ENCODE data around the gene PHACTR1. TPM values are rescaled to one million over a fixed set of nuclear protein-coding genes. Genes with fewer than 3 reads are reported as not detected.

PHACTR1 gene
- total and polyA plus RNA-seq, 9 of the 15 experiments (the other 6 are each of a cell fraction or from before 2014, with no cell fraction given) = 11.5 to 32.6 (median 22.0) TPM

DNA sequence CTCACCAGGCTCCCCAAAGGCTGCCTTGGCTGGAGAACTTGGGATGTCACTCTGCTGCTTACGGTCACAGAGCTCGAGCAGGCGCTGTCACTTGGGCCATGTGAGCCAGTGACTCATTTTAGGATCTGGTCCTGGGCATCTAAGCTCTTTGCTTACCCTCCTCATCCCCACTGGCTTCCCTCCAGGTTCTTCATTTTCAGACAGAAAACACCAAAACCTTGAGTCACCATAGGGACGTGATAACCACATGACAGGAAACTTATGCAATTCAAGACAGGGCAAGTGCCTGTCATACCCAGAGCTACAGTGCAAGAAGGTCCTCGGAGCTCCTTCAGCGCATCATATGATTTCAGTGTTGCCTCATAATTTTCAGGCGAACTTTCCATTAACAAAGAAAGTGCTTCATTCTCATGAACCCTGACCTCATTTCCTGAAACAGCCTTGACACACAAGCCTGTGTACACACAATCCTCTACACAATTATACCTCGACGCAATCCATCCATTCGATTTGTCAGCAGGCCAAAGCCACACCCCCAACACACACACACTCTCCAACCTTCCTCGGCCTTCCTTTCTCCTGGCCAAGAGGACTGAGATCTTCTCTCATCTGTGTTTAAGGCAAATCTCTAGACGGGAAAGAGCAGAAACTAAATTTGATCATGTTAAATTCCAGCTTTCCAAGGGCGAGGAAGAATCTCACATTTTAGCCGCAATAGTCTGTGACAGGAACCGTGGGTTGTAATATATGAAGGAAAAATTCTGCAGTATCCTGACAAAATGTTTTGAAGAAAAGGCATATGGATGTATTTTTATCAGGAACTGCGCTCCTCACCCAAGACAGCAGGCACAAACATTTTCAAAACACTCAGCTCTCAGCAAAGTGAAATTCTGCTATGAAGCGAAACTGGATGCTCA lies 586.4 kb downstream of the PHACTR1 start (continued):
- TF ChIP-seq, protein P1, sequence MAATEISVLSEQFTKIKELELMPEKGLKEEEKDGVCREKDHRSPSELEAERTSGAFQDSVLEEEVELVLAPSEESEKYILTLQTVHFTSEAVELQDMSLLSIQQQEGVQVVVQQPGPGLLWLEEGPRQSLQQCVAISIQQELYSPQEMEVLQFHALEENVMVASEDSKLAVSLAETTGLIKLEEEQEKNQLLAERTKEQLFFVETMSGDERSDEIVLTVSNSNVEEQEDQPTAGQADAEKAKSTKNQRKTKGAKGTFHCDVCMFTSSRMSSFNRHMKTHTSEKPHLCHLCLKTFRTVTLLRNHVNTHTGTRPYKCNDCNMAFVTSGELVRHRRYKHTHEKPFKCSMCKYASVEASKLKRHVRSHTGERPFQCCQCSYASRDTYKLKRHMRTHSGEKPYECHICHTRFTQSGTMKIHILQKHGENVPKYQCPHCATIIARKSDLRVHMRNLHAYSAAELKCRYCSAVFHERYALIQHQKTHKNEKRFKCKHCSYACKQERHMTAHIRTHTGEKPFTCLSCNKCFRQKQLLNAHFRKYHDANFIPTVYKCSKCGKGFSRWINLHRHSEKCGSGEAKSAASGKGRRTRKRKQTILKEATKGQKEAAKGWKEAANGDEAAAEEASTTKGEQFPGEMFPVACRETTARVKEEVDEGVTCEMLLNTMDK (IDR thresholded peaks at IDR 0.05; ENCODE audit: borderline replicate concordance, insufficient read depth, low read depth, low read length, poor library complexity, severe bottlenecking) = no peak
- TF ChIP-seq, protein P2, sequence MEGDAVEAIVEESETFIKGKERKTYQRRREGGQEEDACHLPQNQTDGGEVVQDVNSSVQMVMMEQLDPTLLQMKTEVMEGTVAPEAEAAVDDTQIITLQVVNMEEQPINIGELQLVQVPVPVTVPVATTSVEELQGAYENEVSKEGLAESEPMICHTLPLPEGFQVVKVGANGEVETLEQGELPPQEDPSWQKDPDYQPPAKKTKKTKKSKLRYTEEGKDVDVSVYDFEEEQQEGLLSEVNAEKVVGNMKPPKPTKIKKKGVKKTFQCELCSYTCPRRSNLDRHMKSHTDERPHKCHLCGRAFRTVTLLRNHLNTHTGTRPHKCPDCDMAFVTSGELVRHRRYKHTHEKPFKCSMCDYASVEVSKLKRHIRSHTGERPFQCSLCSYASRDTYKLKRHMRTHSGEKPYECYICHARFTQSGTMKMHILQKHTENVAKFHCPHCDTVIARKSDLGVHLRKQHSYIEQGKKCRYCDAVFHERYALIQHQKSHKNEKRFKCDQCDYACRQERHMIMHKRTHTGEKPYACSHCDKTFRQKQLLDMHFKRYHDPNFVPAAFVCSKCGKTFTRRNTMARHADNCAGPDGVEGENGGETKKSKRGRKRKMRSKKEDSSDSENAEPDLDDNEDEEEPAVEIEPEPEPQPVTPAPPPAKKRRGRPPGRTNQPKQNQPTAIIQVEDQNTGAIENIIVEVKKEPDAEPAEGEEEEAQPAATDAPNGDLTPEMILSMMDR (IDR thresholded peaks at IDR 0.05 in 2 of 3, conservative IDR thresholded peaks at IDR 0.05 in 1 of 3; ENCODE audit: insufficient read depth in 2 of 3, low read depth in 1 of 3, low read length in 3 of 3) = no peak
- no peak for TF ChIP-seq KLF13 (tag; IDR thresholded peaks at IDR 0.05; ENCODE audit: borderline replicate concordance, low read depth)
- TF ChIP-seq PHF21A (IDR thresholded peaks at IDR 0.05; ENCODE audit: borderline replicate concordance, low read depth) = no peak
- TF ChIP-seq POLR2H (tag; IDR thresholded peaks at IDR 0.05; ENCODE audit: low read depth) = peak; percentile 11; the same call in 1 of the 2 replicates
- TF ChIP-seq TCF3 (CRISPR knock-in tag; IDR thresholded peaks at IDR 0.05) = peak; percentile 54
- TF ChIP-seq GABPB1 (CRISPR knock-in tag; IDR thresholded peaks at IDR 0.05) = peak; percentile 46; the same call in 1 of the 2 replicates
- no peak for TF ChIP-seq ZNF384 (IDR thresholded peaks at IDR 0.05; ENCODE audit: low read depth, low read length)
- TF ChIP-seq ZNF436 (CRISPR knock-in tag; IDR thresholded peaks at IDR 0.05) = no peak
- TF ChIP-seq HNRNPLL (IDR thresholded peaks at IDR 0.05; ENCODE audit: low read depth, low read length, poor library complexity, severe bottlenecking) = no peak
- TF ChIP-seq, protein P3, sequence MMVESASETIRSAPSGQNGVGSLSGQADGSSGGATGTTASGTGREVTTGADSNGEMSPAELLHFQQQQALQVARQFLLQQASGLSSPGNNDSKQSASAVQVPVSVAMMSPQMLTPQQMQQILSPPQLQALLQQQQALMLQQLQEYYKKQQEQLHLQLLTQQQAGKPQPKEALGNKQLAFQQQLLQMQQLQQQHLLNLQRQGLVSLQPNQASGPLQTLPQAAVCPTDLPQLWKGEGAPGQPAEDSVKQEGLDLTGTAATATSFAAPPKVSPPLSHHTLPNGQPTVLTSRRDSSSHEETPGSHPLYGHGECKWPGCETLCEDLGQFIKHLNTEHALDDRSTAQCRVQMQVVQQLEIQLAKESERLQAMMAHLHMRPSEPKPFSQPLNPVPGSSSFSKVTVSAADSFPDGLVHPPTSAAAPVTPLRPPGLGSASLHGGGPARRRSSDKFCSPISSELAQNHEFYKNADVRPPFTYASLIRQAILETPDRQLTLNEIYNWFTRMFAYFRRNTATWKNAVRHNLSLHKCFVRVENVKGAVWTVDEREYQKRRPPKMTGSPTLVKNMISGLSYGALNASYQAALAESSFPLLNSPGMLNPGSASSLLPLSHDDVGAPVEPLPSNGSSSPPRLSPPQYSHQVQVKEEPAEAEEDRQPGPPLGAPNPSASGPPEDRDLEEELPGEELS (CRISPR knock-in tag; IDR thresholded peaks at IDR 0.05; ENCODE audit: borderline replicate concordance) = no peak
- TF ChIP-seq L3MBTL2 (IDR thresholded peaks at IDR 0.05) = peak; percentile 73
- no peak for TF ChIP-seq ZNF197 (CRISPR knock-in tag; IDR thresholded peaks at IDR 0.05; ENCODE audit: low read depth)
- TF ChIP-seq GATAD2A (IDR thresholded peaks at IDR 0.05) = 0 out of 2 replicates have a peak, but pooled peaks have one; percentile 21
- 0 out of 2 replicates have a peak, but pooled peaks have one; percentile 28 for TF ChIP-seq POLR2AphosphoS5 (IDR thresholded peaks at IDR 0.05; ENCODE audit: control insufficient read depth, insufficient read depth, low read depth, low read length)
- no peak for TF ChIP-seq ZNF41 (CRISPR knock-in tag; conservative IDR thresholded peaks at IDR 0.05)
- no peak for TF ChIP-seq CHCHD3 (CRISPR knock-in tag; IDR thresholded peaks at IDR 0.05)
- no peak for TF ChIP-seq ZNF696 (CRISPR knock-in tag; conservative IDR thresholded peaks at IDR 0.05)
- 0 out of 2 replicates have a peak, but pooled peaks have one; percentile 31 for TF ChIP-seq ELF4 (CRISPR knock-in tag; IDR thresholded peaks at IDR 0.05)
- TF ChIP-seq, protein P4, sequence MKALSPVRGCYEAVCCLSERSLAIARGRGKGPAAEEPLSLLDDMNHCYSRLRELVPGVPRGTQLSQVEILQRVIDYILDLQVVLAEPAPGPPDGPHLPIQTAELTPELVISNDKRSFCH (CRISPR knock-in tag; IDR thresholded peaks at IDR 0.05) = no peak
- TF ChIP-seq, protein P4 (tag; IDR thresholded peaks at IDR 0.05) = peak; percentile 57; the same call in 1 of the 2 replicates
